Measurements from ENCODE around the gene SPART. TPM values are rescaled to one million over a fixed set of nuclear protein-coding genes. Genes with fewer than 3 reads are reported as not detected.

SPART gene
- total and polyA plus RNA-seq, 2 donors from 2014 or later = 47.8 to 66.1 TPM

DNA sequence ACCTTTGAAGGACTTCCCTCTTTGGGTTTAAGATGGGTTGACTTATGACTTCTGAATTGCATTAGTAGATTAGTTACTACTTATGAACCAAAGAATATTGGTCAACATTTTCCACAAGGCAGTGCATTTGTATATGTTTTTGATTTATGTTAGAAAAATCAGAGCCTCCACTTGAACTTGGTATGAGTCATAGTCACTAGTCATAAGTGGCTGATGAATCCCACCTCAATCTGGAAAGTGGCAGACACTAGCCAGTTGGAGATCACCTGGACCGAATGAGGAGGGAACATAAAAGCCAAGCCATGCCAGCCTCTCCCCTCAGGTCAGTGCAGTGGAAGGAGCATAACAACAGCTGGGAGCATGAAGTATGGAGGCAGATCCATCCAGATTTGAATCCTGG, 39.3 kb upstream of the SPART start:
- intact Hi-C loops (cut with DNase I) = no loop called here
- DNase-seq (no peak), FAIRE-seq (no peak)
- Histone ChIP-seq H3K9me3 (ENCODE audit: control insufficient read depth in 2 of 3, insufficient read depth in 1 of 3, low read length in 3 of 3) (no peaks in the 10 kb centered on the region), H3K27me3 (ENCODE audit: control insufficient read depth, insufficient read depth, low read length) (no peaks in the 10 kb centered on the region), H3K4me3 (ENCODE audit: low read length in 3 of 3) (no peak overlapping the region), H3K27ac (ENCODE audit: low read depth in 2 of 2, low read length in 2 of 2) (no peak overlapping the region), H3K36me3 (ENCODE audit: control insufficient read depth in 2 of 3, insufficient read depth in 3 of 3, low read length in 3 of 3) (no peaks in the 10 kb centered on the region), H3K4me1 (ENCODE audit: control insufficient read depth in 2 of 3, insufficient read depth in 2 of 3, low read depth in 1 of 3, low read length in 3 of 3) (no peaks in the 10 kb centered on the region), H3K9ac (ENCODE audit: low read length in 3 of 3) (no peak overlapping the region)
- TF ChIP-seq, protein P1, sequence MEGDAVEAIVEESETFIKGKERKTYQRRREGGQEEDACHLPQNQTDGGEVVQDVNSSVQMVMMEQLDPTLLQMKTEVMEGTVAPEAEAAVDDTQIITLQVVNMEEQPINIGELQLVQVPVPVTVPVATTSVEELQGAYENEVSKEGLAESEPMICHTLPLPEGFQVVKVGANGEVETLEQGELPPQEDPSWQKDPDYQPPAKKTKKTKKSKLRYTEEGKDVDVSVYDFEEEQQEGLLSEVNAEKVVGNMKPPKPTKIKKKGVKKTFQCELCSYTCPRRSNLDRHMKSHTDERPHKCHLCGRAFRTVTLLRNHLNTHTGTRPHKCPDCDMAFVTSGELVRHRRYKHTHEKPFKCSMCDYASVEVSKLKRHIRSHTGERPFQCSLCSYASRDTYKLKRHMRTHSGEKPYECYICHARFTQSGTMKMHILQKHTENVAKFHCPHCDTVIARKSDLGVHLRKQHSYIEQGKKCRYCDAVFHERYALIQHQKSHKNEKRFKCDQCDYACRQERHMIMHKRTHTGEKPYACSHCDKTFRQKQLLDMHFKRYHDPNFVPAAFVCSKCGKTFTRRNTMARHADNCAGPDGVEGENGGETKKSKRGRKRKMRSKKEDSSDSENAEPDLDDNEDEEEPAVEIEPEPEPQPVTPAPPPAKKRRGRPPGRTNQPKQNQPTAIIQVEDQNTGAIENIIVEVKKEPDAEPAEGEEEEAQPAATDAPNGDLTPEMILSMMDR (IDR thresholded peaks at IDR 0.05; ENCODE audit: borderline replicate concordance, extremely low read depth, insufficient read depth) = no peak

DNA sequence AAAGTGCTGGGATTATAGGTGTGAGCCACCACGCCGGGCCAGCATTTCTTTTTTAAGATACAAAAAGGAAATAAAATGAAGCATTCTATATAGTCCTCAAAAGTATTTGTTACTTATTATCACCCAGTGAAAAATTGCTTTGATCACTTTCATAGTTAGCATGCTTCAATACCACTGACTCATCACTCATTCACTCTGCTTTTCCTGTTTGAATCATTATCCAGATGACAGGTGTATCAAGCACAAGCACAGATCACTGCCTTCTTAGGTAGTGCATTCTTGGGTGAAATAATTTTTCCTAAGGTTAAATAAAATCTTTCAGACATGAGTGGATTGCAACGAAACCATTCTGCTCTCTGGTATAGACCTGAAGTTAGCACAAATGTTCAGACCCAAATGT, 35.8 kb upstream of the SPART start:
- TF ChIP-seq, protein P1 (IDR thresholded peaks at IDR 0.05; ENCODE audit: borderline replicate concordance, extremely low read depth, insufficient read depth) = no peak
- DNase-seq = no peak
- FAIRE-seq = no peak

DNA sequence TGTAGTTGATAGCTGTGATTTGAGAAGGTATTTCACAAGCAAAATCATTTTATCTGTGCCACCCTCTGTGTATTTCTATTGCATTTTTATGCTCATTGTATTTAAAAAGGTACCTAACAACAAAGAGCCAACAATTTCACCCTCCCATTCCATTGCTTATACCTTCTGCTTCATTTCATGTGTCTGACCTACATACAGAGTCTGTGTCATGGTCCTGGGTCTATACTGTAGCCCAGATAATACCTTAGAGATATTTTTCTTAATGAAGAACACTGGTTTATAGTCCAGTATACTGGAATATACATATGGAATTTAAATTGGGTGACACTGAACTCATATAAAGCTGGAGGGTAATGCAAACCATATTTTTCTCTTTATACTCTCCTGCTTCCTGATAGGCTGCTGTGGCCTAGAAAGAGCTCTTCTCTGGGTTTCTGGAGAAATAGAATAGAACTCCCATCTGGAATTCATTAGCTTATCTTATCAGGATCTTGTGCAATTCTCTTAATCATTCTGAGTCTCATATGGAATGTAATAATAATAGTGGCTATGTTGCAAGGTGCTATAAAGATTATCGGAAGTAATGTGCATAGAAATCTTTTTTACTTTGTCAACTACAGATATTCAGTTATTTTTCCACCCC, 31.8 kb upstream of the SPART start:
- no peaks in the 10 kb centered on the region for H3K4me1 ChIP-seq (ENCODE audit: control insufficient read depth in 2 of 3, insufficient read depth in 2 of 3, low read depth in 1 of 3, low read length in 3 of 3)
- H3K27me3 ChIP-seq (ENCODE audit: control insufficient read depth, insufficient read depth, low read length) = no peaks in the 10 kb centered on the region
- H3K4me3 ChIP-seq (ENCODE audit: low read length in 3 of 3) = no peak overlapping the region
- no peak overlapping the region for H3K27ac ChIP-seq (ENCODE audit: low read depth in 2 of 2, low read length in 2 of 2)
- H3K9me3 ChIP-seq (ENCODE audit: control insufficient read depth in 2 of 3, insufficient read depth in 1 of 3, low read length in 3 of 3) = no peaks in the 10 kb centered on the region
- intact Hi-C loops (cut with DNase I) = no loop called here
- H3K36me3 ChIP-seq (ENCODE audit: control insufficient read depth in 2 of 3, insufficient read depth in 3 of 3, low read length in 3 of 3) = no peaks in the 10 kb centered on the region
- no peak for DNase-seq
- TF ChIP-seq, protein P1 (IDR thresholded peaks at IDR 0.05; ENCODE audit: borderline replicate concordance, extremely low read depth, insufficient read depth) = no peak
- FAIRE-seq = no peak
- H3K9ac ChIP-seq (ENCODE audit: low read length in 3 of 3) = no peak overlapping the region

More for the DNA sequence above, 35.8 kb upstream of the SPART start:
- Histone ChIP-seq H3K4me1 (ENCODE audit: control insufficient read depth in 2 of 3, insufficient read depth in 2 of 3, low read depth in 1 of 3, low read length in 3 of 3) (no peaks in the 10 kb centered on the region), H3K27ac (ENCODE audit: low read depth in 2 of 2, low read length in 2 of 2) (no peak overlapping the region), H3K36me3 (ENCODE audit: control insufficient read depth in 2 of 3, insufficient read depth in 3 of 3, low read length in 3 of 3) (no peaks in the 10 kb centered on the region), H3K4me3 (ENCODE audit: low read length in 3 of 3) (no peak overlapping the region), H3K27me3 (ENCODE audit: control insufficient read depth, insufficient read depth, low read length) (no peaks in the 10 kb centered on the region), H3K9ac (ENCODE audit: low read length in 3 of 3) (no peak overlapping the region), H3K9me3 (ENCODE audit: control insufficient read depth in 2 of 3, insufficient read depth in 1 of 3, low read length in 3 of 3) (no peaks in the 10 kb centered on the region)
- intact Hi-C loops (cut with DNase I) = no loop called here

GRCh38 chr13:36374063-36374462, 27.9 kb upstream of the SPART start:
- Histone ChIP-seq H3K9me3 (ENCODE audit: control insufficient read depth in 2 of 3, insufficient read depth in 1 of 3, low read length in 3 of 3) (no peaks in the 10 kb centered on the region), H3K9ac (ENCODE audit: low read length in 3 of 3) (no peak overlapping the region), H3K4me3 (ENCODE audit: low read length in 3 of 3) (no peak overlapping the region), H3K4me1 (ENCODE audit: control insufficient read depth in 2 of 3, insufficient read depth in 2 of 3, low read depth in 1 of 3, low read length in 3 of 3) (no peaks in the 10 kb centered on the region), H3K27me3 (ENCODE audit: control insufficient read depth, insufficient read depth, low read length) (no peaks in the 10 kb centered on the region), H3K27ac (ENCODE audit: low read depth in 2 of 2, low read length in 2 of 2) (no peak overlapping the region), H3K36me3 (ENCODE audit: control insufficient read depth in 2 of 3, insufficient read depth in 3 of 3, low read length in 3 of 3) (no peaks in the 10 kb centered on the region)
- TF ChIP-seq, protein P1 (IDR thresholded peaks at IDR 0.05; ENCODE audit: borderline replicate concordance, extremely low read depth, insufficient read depth) = no peak
- DNase-seq = no peak
- no peak for FAIRE-seq
- intact Hi-C loops (cut with DNase I) = no loop called here

All from kidney (tissue), 14 donors.